ENCODE results near the gene ATG2B. TPM values are rescaled to one million over a fixed set of nuclear protein-coding genes. Genes with fewer than 3 reads are reported as not detected.

The ATG2B gene
- total and polyA plus RNA-seq, 2 experiments from 2014 or later: 3.3 to 20.4 TPM

DNA sequence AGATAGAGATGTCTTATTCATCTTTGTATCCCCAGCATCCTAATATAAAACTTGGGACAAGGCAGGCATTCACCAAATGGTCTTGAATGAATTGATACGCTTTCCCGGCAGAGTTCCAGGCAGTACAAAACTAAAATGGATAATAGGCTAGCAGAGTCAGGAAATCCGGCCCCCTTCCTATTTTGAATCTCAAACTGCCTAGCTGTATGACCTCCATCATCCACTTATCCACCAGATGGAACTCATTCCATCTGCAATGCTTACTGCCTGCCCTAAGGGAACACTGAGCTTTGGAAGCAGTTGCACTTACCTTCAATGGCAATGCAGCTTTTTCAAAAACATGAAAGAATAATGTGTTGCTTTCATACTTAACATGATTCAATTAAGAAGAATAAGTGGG is 63.7 kb downstream of the ATG2B start:
- Histone ChIP-seq H3K79me2 (no peaks in the 10 kb centered on the region), H3K27ac (no peak overlapping the region), H3K4me2 (no peak overlapping the region), H3K9me2 (replicated peaks; ENCODE audit: insufficient read depth) (no peaks in the 10 kb centered on the region), H3K4me3 (no peak overlapping the region), H3K4me1 (ENCODE audit: insufficient read depth) (no peaks in the 10 kb centered on the region), H2AFZ (no peak overlapping the region), H3K27me3 (no peaks in the 10 kb centered on the region), H3K36me3 (replicated peaks; ENCODE audit: insufficient read depth, low read depth) (no peaks in the 10 kb centered on the region), H3K9me3 (ENCODE audit: low read depth) (no peaks in the 10 kb centered on the region), H4K20me1 (ENCODE audit: insufficient read depth, poor library complexity, severe bottlenecking) (no peaks in the 10 kb centered on the region)
- TF ChIP-seq, protein P1, sequence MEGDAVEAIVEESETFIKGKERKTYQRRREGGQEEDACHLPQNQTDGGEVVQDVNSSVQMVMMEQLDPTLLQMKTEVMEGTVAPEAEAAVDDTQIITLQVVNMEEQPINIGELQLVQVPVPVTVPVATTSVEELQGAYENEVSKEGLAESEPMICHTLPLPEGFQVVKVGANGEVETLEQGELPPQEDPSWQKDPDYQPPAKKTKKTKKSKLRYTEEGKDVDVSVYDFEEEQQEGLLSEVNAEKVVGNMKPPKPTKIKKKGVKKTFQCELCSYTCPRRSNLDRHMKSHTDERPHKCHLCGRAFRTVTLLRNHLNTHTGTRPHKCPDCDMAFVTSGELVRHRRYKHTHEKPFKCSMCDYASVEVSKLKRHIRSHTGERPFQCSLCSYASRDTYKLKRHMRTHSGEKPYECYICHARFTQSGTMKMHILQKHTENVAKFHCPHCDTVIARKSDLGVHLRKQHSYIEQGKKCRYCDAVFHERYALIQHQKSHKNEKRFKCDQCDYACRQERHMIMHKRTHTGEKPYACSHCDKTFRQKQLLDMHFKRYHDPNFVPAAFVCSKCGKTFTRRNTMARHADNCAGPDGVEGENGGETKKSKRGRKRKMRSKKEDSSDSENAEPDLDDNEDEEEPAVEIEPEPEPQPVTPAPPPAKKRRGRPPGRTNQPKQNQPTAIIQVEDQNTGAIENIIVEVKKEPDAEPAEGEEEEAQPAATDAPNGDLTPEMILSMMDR (IDR thresholded peaks at IDR 0.05; ENCODE audit: poor library complexity): no peak
- no peak for TF ChIP-seq EZH2phosphoT487 (IDR thresholded peaks at IDR 0.05; ENCODE audit: low read depth, severe bottlenecking, unreplicated experiment)
- TF ChIP-seq EZH2 (IDR thresholded peaks at IDR 0.05; ENCODE audit: borderline replicate concordance): no peak
- DNase-seq (ENCODE audit: low spot score): no peak
- 87% methylated on average over 3 of the region's 3 CpGs for WGBS (ENCODE audit: low lambda C conversion rate, missing lambda C conversion rate)

DNA sequence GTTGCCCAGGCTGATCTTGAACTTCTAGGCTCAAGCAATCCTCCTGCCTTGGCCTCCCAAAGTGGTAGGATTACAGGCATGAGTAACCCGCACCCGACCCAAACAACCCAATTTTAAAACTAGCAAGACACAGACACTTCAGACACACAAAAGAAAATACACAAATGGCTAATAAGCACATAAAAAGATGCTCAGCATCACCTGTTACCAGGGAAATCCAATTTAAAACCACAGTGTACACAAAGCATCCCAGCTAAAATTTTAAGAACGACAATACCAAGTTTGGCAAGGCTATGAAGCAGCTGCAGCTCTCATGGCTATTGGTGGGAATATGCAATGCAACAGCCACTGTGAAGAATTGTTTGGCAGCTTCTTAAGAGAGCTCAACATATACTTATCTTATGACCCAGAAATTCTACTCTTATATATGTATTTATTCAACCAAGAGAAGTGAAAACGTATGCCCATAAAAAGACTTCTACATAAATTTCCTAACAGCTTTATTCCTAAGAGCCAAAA is 65.1 kb downstream of the ATG2B start:
- Histone ChIP-seq H3K4me2 (no peak overlapping the region), H3K4me3 (no peak overlapping the region), H3K9me3 (ENCODE audit: low read depth) (no peaks in the 10 kb centered on the region), H3K27me3 (no peaks in the 10 kb centered on the region), H3K9me2 (replicated peaks; ENCODE audit: insufficient read depth) (no peaks in the 10 kb centered on the region), H4K20me1 (ENCODE audit: insufficient read depth, poor library complexity, severe bottlenecking) (no peaks in the 10 kb centered on the region), H3K79me2 (no peaks in the 10 kb centered on the region), H3K4me1 (ENCODE audit: insufficient read depth) (no peaks in the 10 kb centered on the region), H3K27ac (no peak overlapping the region), H2AFZ (no peak overlapping the region), H3K36me3 (replicated peaks; ENCODE audit: insufficient read depth, low read depth) (no peaks in the 10 kb centered on the region)
- no peak for DNase-seq (ENCODE audit: low spot score)
- TF ChIP-seq, protein P1 (IDR thresholded peaks at IDR 0.05; ENCODE audit: poor library complexity): no peak
- TF ChIP-seq EZH2phosphoT487 (IDR thresholded peaks at IDR 0.05; ENCODE audit: low read depth, severe bottlenecking, unreplicated experiment) (no peak), EZH2 (IDR thresholded peaks at IDR 0.05; ENCODE audit: borderline replicate concordance) (no peak)
- WGBS (ENCODE audit: low lambda C conversion rate, missing lambda C conversion rate): 98% methylated on average over 4 of the region's 4 CpGs

DNA sequence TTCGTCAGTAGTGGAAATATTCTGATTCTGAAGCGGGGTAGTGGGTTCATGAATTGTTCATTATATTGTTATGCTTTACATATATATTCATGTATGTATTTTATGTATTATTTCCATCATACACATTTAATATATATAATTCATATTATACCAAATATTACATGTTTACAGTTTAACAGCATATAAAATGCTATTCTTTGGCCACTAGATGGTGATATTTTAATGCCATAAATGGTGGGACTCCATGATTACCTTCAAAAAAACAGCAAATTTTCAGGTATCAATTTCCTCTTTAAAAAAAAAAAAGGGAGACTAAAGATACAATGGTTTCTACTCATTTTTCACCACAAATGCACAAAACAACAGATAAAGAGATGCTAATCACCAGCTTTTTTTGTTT is 66.1 kb downstream of the ATG2B start:
- H3K79me2 ChIP-seq: no peaks in the 10 kb centered on the region
- WGBS (ENCODE audit: low lambda C conversion rate, missing lambda C conversion rate): 97% methylated on average over 2 of the region's 2 CpGs
- no peaks in the 10 kb centered on the region for H4K20me1 ChIP-seq (ENCODE audit: insufficient read depth, poor library complexity, severe bottlenecking)
- no peaks in the 10 kb centered on the region for H3K36me3 ChIP-seq (replicated peaks; ENCODE audit: insufficient read depth, low read depth)
- no peaks in the 10 kb centered on the region for H3K27me3 ChIP-seq
- no peak overlapping the region for H3K4me3 ChIP-seq
- no peaks in the 10 kb centered on the region for H3K9me3 ChIP-seq (ENCODE audit: low read depth)
- no peak overlapping the region for H3K4me2 ChIP-seq
- no peak for DNase-seq (ENCODE audit: low spot score)
- TF ChIP-seq, protein P1 (IDR thresholded peaks at IDR 0.05; ENCODE audit: poor library complexity): peak; percentile 68
- no peak for TF ChIP-seq EZH2phosphoT487 (IDR thresholded peaks at IDR 0.05; ENCODE audit: low read depth, severe bottlenecking, unreplicated experiment)
- no peak for TF ChIP-seq EZH2 (IDR thresholded peaks at IDR 0.05; ENCODE audit: borderline replicate concordance)
- no peak overlapping the region for H3K27ac ChIP-seq
- H2AFZ ChIP-seq: no peak overlapping the region
- no peaks in the 10 kb centered on the region for H3K9me2 ChIP-seq (replicated peaks; ENCODE audit: insufficient read depth)
- no peaks in the 10 kb centered on the region for H3K4me1 ChIP-seq (ENCODE audit: insufficient read depth)

DNA sequence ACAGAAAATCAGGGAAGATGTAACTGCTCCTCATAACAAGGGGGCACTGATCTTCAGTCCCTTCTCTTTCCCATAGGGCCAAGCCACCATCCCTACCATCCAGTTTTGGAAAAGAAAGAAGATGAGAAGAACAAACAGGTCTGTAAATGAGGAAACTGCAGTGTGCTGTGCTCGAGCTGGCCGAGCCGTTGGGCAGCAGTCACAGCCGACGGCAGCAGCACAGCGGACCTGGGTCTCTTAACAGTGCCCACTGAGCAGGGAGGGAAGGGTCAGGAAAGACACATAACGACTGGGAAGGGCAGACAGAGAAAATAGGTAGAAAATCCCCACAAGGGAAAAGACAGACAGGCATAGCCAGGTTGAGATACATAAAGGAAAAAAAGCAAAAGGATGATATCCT is 68.9 kb downstream of the ATG2B start:
- Histone ChIP-seq H4K20me1 (ENCODE audit: insufficient read depth, poor library complexity, severe bottlenecking) (no peaks in the 10 kb centered on the region), H3K79me2 (no peaks in the 10 kb centered on the region), H3K36me3 (replicated peaks; ENCODE audit: insufficient read depth, low read depth) (no peaks in the 10 kb centered on the region), H3K27ac (no peak overlapping the region), H3K4me1 (ENCODE audit: insufficient read depth) (no peaks in the 10 kb centered on the region), H3K4me3 (no peak overlapping the region), H2AFZ (no peak overlapping the region), H3K27me3 (no peaks in the 10 kb centered on the region), H3K9me2 (replicated peaks; ENCODE audit: insufficient read depth) (no peaks in the 10 kb centered on the region), H3K9me3 (ENCODE audit: low read depth) (no peaks in the 10 kb centered on the region), H3K4me2 (no peak overlapping the region)
- TF ChIP-seq, protein P1 (IDR thresholded peaks at IDR 0.05; ENCODE audit: poor library complexity): no peak
- TF ChIP-seq EZH2phosphoT487 (IDR thresholded peaks at IDR 0.05; ENCODE audit: low read depth, severe bottlenecking, unreplicated experiment) (no peak), EZH2 (IDR thresholded peaks at IDR 0.05; ENCODE audit: borderline replicate concordance) (no peak)
- 87% methylated on average over 7 of the region's 7 CpGs for WGBS (ENCODE audit: low lambda C conversion rate, missing lambda C conversion rate)
- DNase-seq (ENCODE audit: low spot score): no peak

Data from hepatocyte (in vitro differentiated cells).